PC-9 (cell line): ENCODE results near the gene DTYMK. TPM values are rescaled to one million over a fixed set of nuclear protein-coding genes. Genes with fewer than 3 reads are reported as not detected.

Experiments
- BruUV-seq: library from RNA; stranded (reverse); fragments of 400-500 nt; replicated peaks from 2 replicates; lab custom pipeline; 2021; lab: Mats Ljungman, UMichigan
- CTCF ChIA-PET: fragments of 300-600 bp; sonication (Branson Sonifier 250); formaldehyde crosslinking; loops from one replicate; lab custom pipeline; 2022; ENCODE audit warnings: antibody characterized with exemption; lab: Charles Lee
- POLR2A ChIA-PET: fragments of 300-600 bp; sonication (Branson Sonifier 250); formaldehyde crosslinking; loops from one replicate; lab custom pipeline; 2022; ENCODE audit warnings: antibody characterized with exemption; ENCODE audit not compliant: unreplicated experiment; lab: Charles Lee
- DNase-seq, 2 experiments: peaks; one replicate each; pipeline versions ENCODE4 v3.0.0 to v3.0.0-alpha.2; 2015 to 2022; ENCODE audit warnings: mixed read lengths in 1 of 2
- H2AFZ ChIP-seq: fragments of 200-600 bp; sonication (generic); 2 replicates; pipeline ENCODE4 v1.8.1; 2017; ENCODE audit warnings: antibody characterized with exemption
- H3F3A ChIP-seq: fragments of 200-600 bp; sonication (generic); 2 replicates; pipeline ENCODE4 v1.8.1; 2017; ENCODE audit warnings: antibody characterized with exemption, mild to moderate bottlenecking, low read depth; ENCODE audit not compliant: insufficient read depth
- H3K27ac ChIP-seq: fragments of 200-600 bp; sonication (generic); 2 replicates; pipeline ENCODE4 v1.6.1; 2016; ENCODE audit warnings: mixed run types
- H3K27me3 ChIP-seq: fragments of 200-600 bp; sonication (generic); 2 replicates; pipeline ENCODE4 v1.6.1; 2016; ENCODE audit warnings: low read depth, mixed run types; ENCODE audit not compliant: insufficient read depth
- H3K36me3 ChIP-seq: fragments of 200-600 bp; sonication (generic); 2 replicates; pipeline ENCODE4 v1.6.1; 2016; ENCODE audit warnings: low read depth, mixed run types
- H3K4me1 ChIP-seq: fragments of 200-600 bp; sonication (generic); replicated peaks from 2 replicates; pipeline ENCODE4 v1.6.1; 2016; ENCODE audit warnings: mixed run types; ENCODE audit not compliant: insufficient read depth
- H3K4me2 ChIP-seq: fragments of 200-600 bp; sonication (generic); 2 replicates; pipeline ENCODE4 v1.6.1; 2017; ENCODE audit warnings: mixed run types
- H3K4me3 ChIP-seq: fragments of 200-600 bp; sonication (generic); 2 replicates; pipeline ENCODE4 v1.6.1; 2016; ENCODE audit warnings: mixed run types
- H3K79me2 ChIP-seq: fragments of 200-600 bp; sonication (generic); 2 replicates; pipeline ENCODE4 v1.6.1; 2017; ENCODE audit warnings: low read depth, mixed run types
- H3K9me2 ChIP-seq: fragments of 200-600 bp; sonication (generic); 2 replicates; pipeline ENCODE4 v1.8.1; 2017; ENCODE audit warnings: mild to moderate bottlenecking; ENCODE audit not compliant: insufficient read depth
- H3K9me3 ChIP-seq: fragments of 200-600 bp; sonication (generic); 2 replicates; pipeline ENCODE4 v1.8.1; 2016; ENCODE audit warnings: low read depth; ENCODE audit not compliant: insufficient read depth
- H4K20me1 ChIP-seq: fragments of 200-600 bp; sonication (generic); 2 replicates; pipeline ENCODE4 v1.8.1; 2017; ENCODE audit not compliant: insufficient read depth
- CTCF ChIP-seq: fragments of 200-600 bp; sonication (generic); conservative IDR thresholded peaks from 2 replicates; pipeline ENCODE4 v1.6.1; 2017; ENCODE audit warnings: mixed run types, antibody characterized with exemption, mild to moderate bottlenecking, moderate library complexity
- EZH2 ChIP-seq: fragments of 200-600 bp; sonication (generic); IDR thresholded peaks from 2 replicates; pipeline ENCODE4 v1.8.0; 2017; ENCODE audit warnings: antibody characterized with exemption, low read depth
- intact Hi-C: fragments of 100-400 bp; cut with micrococcal nuclease; formaldehyde crosslinking; loops from one replicate; pipeline ENCODE4 v1.10.0; 2022; ENCODE audit not compliant: unreplicated experiment
- total RNA-seq: library from RNA; stranded (reverse); gene quantifications from 2 replicates; pipeline ENCODE4 v1.2.3, GENCODE V29; 2021

The DTYMK gene
- total RNA-seq, 1 experiment from 2014 or later, result 183 TPM

- Histone ChIP-seq H3K9me2 (no peaks in the 10 kb centered on the region), H3K4me1 (no peaks in the 10 kb centered on the region), H3K79me2 (peaks cover 12% of the 10 kb centered on the region), H3K27ac (no peak overlapping the region), H3F3A (no peaks in the 10 kb centered on the region), H3K36me3 (peaks cover 39% of the 10 kb centered on the region), H2AFZ (no peak overlapping the region), H4K20me1 (peaks cover 8% of the 10 kb centered on the region; the same call in 1 of the 2 replicates), H3K4me2 (no peak overlapping the region), H3K9me3 (peaks cover 8% of the 10 kb centered on the region), H3K27me3 (no peaks in the 10 kb centered on the region), H3K4me3 (no peak overlapping the region)
- intact Hi-C loops, result loop anchor here (10.0 kb wide), 2 partner anchors 164 to 354 kb away; partner anchors contain the start of gene FARP2
- TF ChIP-seq CTCF (no peak), EZH2 (no peak)
- no TSS peak for BruUV-seq
- no peak for DNase-seq
- CTCF ChIA-PET, result no interaction called here
- POLR2A ChIA-PET, result no interaction called here
Measured at GRCh38 chr2:241708879-241709278, 22.3 kb upstream of the DTYMK start.

- Histone ChIP-seq H3K4me1 (peaks cover 9% of the 10 kb centered on the region), H3K27ac (no peak overlapping the region), H3K9me2 (no peaks in the 10 kb centered on the region), H3K4me3 (no peak overlapping the region), H3K79me2 (peaks cover 25% of the 10 kb centered on the region), H4K20me1 (peaks cover 19% of the 10 kb centered on the region), H3K27me3 (no peaks in the 10 kb centered on the region), H3K36me3 (peaks cover 26% of the 10 kb centered on the region), H3F3A (peaks cover under 1% of the 10 kb centered on the region; the same call in 1 of the 2 replicates), H3K4me2 (no peak overlapping the region), H3K9me3 (peaks cover 8% of the 10 kb centered on the region), H2AFZ (no peak overlapping the region)
- DNase-seq, result no peak
- TF ChIP-seq EZH2, result no peak
- TF ChIP-seq CTCF, result no peak
- intact Hi-C loops, result loop anchor here (10.0 kb wide), 2 partner anchors 162 to 352 kb away; partner anchors contain the start of gene FARP2
- CTCF ChIA-PET, result no interaction called here
- BruUV-seq, result no TSS peak
- POLR2A ChIA-PET, result interaction anchor here (0.6 kb wide), 1 partner anchor 14 kb away, joined by 21 read pairs; no protein-coding TSS in a partner anchor
Measured at GRCh38 chr2:241706537-241706936, 19.9 kb upstream of the DTYMK start.

- H3K36me3 ChIP-seq, result peaks cover 20% of the 10 kb centered on the region
- peak overlapping the region; percentile 100 for H3K4me2 ChIP-seq
- peak overlapping the region; percentile 56 for H2AFZ ChIP-seq
- ChIA-PET POLR2A (interaction anchor here (0.5 kb wide), 1 partner anchor 1269 kb away, joined by 4 read pairs; no protein-coding TSS in a partner anchor), CTCF (interaction anchor here (0.7 kb wide), 1 partner anchor 61 kb away, joined by 3 read pairs; no protein-coding TSS in a partner anchor)
- peak overlapping the region; percentile 99 for H3K4me3 ChIP-seq
- 0 out of 2 replicates have a peak overlapping the region, but pooled peaks have one; percentile 10 for H3K27ac ChIP-seq
- no TSS peak for BruUV-seq
- intact Hi-C loops, result loop anchor here (10.0 kb wide), 2 partner anchors 158 to 348 kb away; partner anchors contain the start of gene FARP2
- no peaks in the 10 kb centered on the region for H3K9me2 ChIP-seq
- peaks cover 18% of the 10 kb centered on the region for H3K4me1 ChIP-seq
- no peak for DNase-seq
- H3F3A ChIP-seq, result peaks cover 31% of the 10 kb centered on the region
- no peaks in the 10 kb centered on the region for H3K27me3 ChIP-seq
- peaks cover 15% of the 10 kb centered on the region for H4K20me1 ChIP-seq
- TF ChIP-seq CTCF (no peak), EZH2 (no peak)
- H3K9me3 ChIP-seq, result peaks cover 8% of the 10 kb centered on the region
- H3K79me2 ChIP-seq, result peaks cover 31% of the 10 kb centered on the region
Measured at GRCh38 chr2:241703032-241703604, 16.5 kb upstream of the DTYMK start.
